ENCODE measurements around the gene RAB17. TPM values are rescaled to one million over a fixed set of nuclear protein-coding genes. Genes with fewer than 3 reads are reported as not detected.

The RAB17 gene
- total and polyA plus RNA-seq, 2 of the 4 experiments (the other 2 are of a cell fraction): 0.41 TPM; not detected in 1

DNA sequence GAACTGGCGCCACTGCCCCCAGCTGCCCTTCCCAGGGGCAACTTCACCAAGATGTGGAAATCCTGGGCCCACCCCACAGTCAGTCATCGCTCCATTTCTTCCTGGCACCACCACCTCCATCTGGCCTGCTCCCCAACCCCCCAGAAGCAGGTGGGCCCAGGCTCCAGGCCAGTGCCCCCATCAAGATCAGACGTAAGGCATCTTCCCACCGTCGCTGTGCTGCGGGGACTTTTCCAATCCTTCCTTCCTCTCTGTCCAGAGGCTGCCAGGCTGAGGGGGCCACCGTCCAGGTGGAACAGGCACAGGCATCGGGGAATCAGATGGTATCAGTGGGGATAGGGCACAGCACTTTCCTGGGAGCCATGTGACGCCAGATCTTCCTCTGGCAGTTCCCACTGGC lies 16.1 kb downstream of the RAB17 start:
- ATAC-seq (ENCODE audit: low read depth) (no peak), DNase-seq (no peak)
- POLR2A ChIA-PET (ENCODE audit: unreplicated experiment): no interaction called here
- Histone ChIP-seq H3K23ac (ENCODE audit: low read depth, low read length) (no peak overlapping the region), H2BK5ac (ENCODE audit: low read depth, low read length, poor library complexity, severe bottlenecking) (no peak overlapping the region), H2AFZ (replicated peaks; ENCODE audit: low read length, poor library complexity) (no peak overlapping the region), H3K27ac (ENCODE audit: insufficient read depth, low read length) (no peak overlapping the region), H3K4me2 (ENCODE audit: low read depth, low read length) (no peak overlapping the region), H3K14ac (replicated peaks; ENCODE audit: low read depth, low read length) (no peak overlapping the region), H4K91ac (ENCODE audit: insufficient read depth, low read depth, low read length) (no peak overlapping the region), H3K56ac (ENCODE audit: extremely low read depth, insufficient read depth, low read length) (no peak overlapping the region), H3K79me1 (ENCODE audit: low read depth in 1 of 2, low read length in 2 of 2) (peaks cover 0 to 8% of the 10 kb centered on the region in 2 experiments; a peak in 1 of 4 replicates), H3K27me3 (ENCODE audit: control insufficient read depth, insufficient read depth, low read length) (peaks cover 4% of the 10 kb centered on the region; the same call in 1 of the 2 replicates), H3K18ac (ENCODE audit: low read depth, low read length) (no peak overlapping the region), H3K9me1 (ENCODE audit: insufficient read depth, low read length) (no peaks in the 10 kb centered on the region), H3K4me1 (ENCODE audit: control insufficient read depth, insufficient read depth, low read length) (peaks cover 7% of the 10 kb centered on the region; the same call in 1 of the 2 replicates), H2BK20ac (ENCODE audit: low read depth, low read length) (no peak overlapping the region), H3K9ac (ENCODE audit: low read depth, low read length) (no peak overlapping the region), H2BK120ac (ENCODE audit: low read depth, low read length) (no peak overlapping the region), H3K4ac (ENCODE audit: low read depth, low read length) (no peak overlapping the region), H3K9me3 (ENCODE audit: control insufficient read depth, insufficient read depth, low read length) (no peaks in the 10 kb centered on the region), H3K36me3 (ENCODE audit: control insufficient read depth, insufficient read depth, low read length) (no peaks in the 10 kb centered on the region), H2AK5ac (ENCODE audit: low read depth, low read length) (no peak overlapping the region), H4K5ac (ENCODE audit: low read depth, low read length) (no peak overlapping the region), H2AK9ac (replicated peaks; ENCODE audit: low read depth, low read length, poor library complexity) (peak overlapping the region; percentile 13), H2BK15ac (ENCODE audit: low read depth, low read length) (no peak overlapping the region), H3K4me3 (ENCODE audit: insufficient read depth, low read depth, low read length) (no peak overlapping the region), H4K20me1 (ENCODE audit: insufficient read depth, low read length) (no peaks in the 10 kb centered on the region), H4K8ac (ENCODE audit: low read depth in 2 of 2, low read length in 2 of 2) (no peak overlapping the region)
- WGBS, 2 experiments (ENCODE audit: extremely low coverage in 2 of 2, insufficient read length in 1 of 2): 100% methylated on average over 1 of the region's 9 CpGs; no CpG with 5 or more reads in 1 of the 2 experiments
- CTCF ChIA-PET: interaction anchor here (3.6 kb wide), 1 partner anchor 62 kb away, joined by 53 read pairs; no protein-coding TSS in a partner anchor
- in situ Hi-C loops (cut with MboI; ENCODE audit: low sequenced_read_pairs): loop anchor here (5.0 to 25.0 kb wide), 4 partner anchors 160 to 1237 kb away; partner anchors contain the start of gene COL6A3
- dilution Hi-C loops (cut with HindIII; ENCODE audit: low sequenced_read_pairs, unreplicated experiment): no loop called here
- intact Hi-C loops (cut with micrococcal nuclease): no loop called here
- TF ChIP-seq MXI1 (IDR thresholded peaks at IDR 0.05; ENCODE audit: borderline replicate concordance, low read depth, low read length) (no peak), SMC3 (IDR thresholded peaks at IDR 0.05; ENCODE audit: low read depth, low read length) (no peak), RCOR1 (IDR thresholded peaks at IDR 0.05; ENCODE audit: insufficient replicate concordance, low read length) (no peak), CHD1 (IDR thresholded peaks at IDR 0.05; ENCODE audit: low read depth, low read length) (no peak), BHLHE40 (IDR thresholded peaks at IDR 0.05; ENCODE audit: low read depth, low read length) (no peak), RAD21 (IDR thresholded peaks at IDR 0.05; ENCODE audit: low read length) (no peak), MAZ (IDR thresholded peaks at IDR 0.05; ENCODE audit: borderline replicate concordance, low read depth, low read length) (no peak), CEBPB (IDR thresholded peaks at IDR 0.05; ENCODE audit: low read depth, low read length) (no peak), POLR2A (IDR thresholded peaks at IDR 0.05; ENCODE audit: low read depth, low read length) (no peak)
- TF ChIP-seq, protein P1, sequence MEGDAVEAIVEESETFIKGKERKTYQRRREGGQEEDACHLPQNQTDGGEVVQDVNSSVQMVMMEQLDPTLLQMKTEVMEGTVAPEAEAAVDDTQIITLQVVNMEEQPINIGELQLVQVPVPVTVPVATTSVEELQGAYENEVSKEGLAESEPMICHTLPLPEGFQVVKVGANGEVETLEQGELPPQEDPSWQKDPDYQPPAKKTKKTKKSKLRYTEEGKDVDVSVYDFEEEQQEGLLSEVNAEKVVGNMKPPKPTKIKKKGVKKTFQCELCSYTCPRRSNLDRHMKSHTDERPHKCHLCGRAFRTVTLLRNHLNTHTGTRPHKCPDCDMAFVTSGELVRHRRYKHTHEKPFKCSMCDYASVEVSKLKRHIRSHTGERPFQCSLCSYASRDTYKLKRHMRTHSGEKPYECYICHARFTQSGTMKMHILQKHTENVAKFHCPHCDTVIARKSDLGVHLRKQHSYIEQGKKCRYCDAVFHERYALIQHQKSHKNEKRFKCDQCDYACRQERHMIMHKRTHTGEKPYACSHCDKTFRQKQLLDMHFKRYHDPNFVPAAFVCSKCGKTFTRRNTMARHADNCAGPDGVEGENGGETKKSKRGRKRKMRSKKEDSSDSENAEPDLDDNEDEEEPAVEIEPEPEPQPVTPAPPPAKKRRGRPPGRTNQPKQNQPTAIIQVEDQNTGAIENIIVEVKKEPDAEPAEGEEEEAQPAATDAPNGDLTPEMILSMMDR (conservative IDR thresholded peaks at IDR 0.05; ENCODE audit: low read depth, low read length): no peak
- TF ChIP-seq, protein P2, sequence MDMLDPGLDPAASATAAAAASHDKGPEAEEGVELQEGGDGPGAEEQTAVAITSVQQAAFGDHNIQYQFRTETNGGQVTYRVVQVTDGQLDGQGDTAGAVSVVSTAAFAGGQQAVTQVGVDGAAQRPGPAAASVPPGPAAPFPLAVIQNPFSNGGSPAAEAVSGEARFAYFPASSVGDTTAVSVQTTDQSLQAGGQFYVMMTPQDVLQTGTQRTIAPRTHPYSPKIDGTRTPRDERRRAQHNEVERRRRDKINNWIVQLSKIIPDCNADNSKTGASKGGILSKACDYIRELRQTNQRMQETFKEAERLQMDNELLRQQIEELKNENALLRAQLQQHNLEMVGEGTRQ (IDR thresholded peaks at IDR 0.05; ENCODE audit: low read depth, low read length): no peak
- no TSS peak for BruUV-seq (replicated peaks)

Data from IMR-90 (cell line).